Hypothalamus (tissue), 51 donors: ENCODE results near the gene MAP1A.

ENCODE experiments used
- DNase-seq, 51 donors: peaks; one replicate each; lab custom pipeline; 2025; lab: John Stamatoyannopoulos, UW

The MAP1A gene

GRCh38 chr15:43510200-43511011 lies 7.0 kb upstream of the MAP1A start:
- DNase-seq = peak; percentile 70 to 100 (median 98)

DNA sequence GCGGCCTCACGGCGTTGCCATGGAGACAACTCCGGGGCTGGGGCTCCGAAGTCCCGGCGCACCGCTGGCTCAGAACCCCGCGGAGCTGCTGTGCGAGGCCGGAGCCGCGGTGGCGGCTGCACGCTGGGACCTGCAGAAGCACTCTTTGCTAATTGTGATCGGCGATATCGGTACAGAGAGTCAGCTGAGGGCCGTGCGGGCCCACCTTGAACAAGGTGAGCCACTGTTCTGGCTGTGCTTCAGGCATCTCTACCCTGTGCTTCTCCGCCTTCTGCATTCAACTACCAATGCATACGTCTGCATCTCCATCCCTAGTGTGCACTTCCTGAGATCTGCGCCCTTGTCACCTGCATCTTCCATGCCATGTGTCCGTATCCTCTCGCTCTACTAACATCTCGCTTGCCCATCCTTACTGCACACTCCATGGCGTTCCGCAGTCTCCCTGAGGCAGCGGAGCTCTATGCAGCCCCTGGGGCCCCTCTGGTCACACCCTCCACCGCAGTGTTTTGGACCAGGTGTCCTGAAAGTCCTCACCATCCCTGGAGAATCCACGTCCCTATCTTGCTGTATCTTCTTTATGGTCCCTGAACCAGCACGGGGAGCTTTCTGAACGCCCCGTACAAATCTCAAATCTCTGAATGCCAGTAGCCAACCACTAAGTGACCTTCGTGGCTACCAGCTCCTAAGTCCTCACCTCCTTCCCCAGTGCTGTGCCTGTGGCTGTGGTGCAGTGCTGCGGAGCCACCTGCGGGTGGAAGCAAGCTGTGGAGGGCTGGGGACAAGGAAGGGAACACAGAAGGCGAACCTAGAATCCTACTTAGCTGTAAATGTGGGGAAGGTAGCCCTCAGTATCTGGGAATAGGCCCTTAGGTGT lies 6.2 kb upstream of the MAP1A start:
- peak in 23 of 51 donors; percentile 13 to 62 (median 31) for DNase-seq

- no peak for DNase-seq
Observed at GRCh38 chr15:43513550-43513949, 3.9 kb upstream of the MAP1A start.

DNA sequence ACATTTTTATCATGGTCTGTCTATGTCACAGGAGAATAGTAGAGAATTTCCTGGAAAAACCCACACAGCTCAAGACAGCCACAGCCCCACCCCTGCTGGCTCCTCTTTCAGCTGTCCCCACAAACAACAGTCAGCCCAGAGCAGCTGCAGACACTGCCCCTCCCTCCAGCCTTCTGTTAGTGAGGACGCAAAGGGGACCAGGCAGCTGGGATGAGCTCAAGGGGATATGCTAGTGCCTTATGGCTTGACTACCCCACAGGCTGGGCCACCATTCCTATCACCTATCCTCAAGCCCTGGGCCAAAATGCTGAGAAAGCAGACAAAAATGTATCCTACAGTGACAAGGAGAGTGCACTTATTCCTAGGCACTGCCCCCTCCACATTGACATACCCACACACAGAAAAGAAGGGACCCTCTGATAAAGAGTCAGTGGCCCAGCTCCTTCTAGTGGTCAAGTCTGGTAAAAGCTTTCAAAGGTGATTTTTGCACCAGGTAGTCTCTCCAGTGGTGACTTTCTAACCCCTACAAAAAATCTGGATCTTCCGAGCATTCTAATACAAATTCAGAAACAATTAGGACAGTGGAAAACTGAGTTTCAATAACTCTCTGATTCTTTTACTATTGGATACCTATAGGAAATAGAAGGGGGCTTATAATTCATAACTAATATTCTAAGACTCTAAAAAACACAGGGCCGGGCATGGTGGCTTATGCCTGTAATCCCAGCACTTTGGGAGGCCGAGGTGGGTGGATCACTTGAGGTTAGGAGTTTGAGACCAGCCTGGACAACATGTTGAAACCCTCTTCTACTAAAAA lies 3.0 kb upstream of the MAP1A start:
- peak in 37 of 51 donors; percentile 17 to 86 (median 64) for DNase-seq

DNA sequence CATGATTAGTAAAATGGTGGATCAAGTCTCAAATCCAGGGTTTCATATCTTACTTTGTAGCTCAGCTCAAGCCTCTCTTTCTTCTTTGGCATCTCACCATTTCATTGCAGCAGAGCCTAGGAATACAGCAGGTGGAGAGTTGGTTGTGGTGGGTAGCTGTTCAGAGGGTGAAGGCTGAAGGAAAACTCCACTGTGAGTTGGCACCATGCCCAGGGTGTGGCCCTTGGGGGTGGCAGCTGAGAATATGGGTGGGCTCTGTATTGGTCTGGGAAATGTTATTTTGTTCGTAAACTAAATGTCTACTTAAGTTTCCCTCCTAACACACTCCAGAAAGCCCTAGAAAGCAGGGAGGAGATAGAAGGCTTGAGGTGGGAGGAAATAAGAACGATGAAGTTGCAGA lies 1.7 kb upstream of the MAP1A start:
- no peak for DNase-seq

GRCh38 chr15:43516185-43516584 lies 1.2 kb upstream of the MAP1A start:
- peak in 6 of 51 donors; percentile 18 to 61 (median 29) for DNase-seq

- peak in 3 of 51 donors; percentile 21 to 77 (median 58) for DNase-seq
Observed at GRCh38 chr15:43516801-43517353, 531 bp upstream of the MAP1A start.

DNA sequence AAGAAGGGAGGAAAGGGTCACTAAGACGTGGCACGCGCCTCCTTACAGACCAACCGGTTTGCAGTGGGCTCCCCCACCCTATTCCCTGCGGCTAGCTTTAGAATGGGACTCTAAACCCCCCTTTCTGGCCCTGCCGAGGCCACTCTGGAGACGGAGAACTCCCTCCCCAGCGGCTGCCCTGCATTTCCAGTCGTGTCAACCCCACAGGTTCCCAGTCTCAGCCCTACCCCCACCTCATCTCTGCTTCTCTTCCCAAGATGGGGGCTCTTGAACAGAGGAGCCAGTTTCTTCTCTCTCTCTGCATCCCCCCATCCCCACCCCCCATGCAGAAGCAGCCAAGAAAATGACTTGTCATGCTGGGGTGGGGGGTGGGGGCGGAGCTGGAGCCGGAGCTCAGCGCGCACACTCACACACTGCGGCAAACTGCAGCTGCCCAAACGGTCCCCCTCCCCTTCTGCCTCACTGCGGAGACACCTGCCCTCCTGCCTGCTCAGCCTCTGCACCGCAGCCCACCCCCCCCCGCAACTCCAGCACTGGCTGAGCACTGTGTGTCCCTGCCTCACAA lies 871 bp downstream of the MAP1A start:
- DNase-seq = peak in 49 of 51 donors; percentile 29 to 90 (median 76)

GRCh38 chr15:43519196-43519595 lies 1.8 kb downstream of the MAP1A start:
- peak in 21 of 51 donors; percentile 26 to 82 (median 49) for DNase-seq

DNA sequence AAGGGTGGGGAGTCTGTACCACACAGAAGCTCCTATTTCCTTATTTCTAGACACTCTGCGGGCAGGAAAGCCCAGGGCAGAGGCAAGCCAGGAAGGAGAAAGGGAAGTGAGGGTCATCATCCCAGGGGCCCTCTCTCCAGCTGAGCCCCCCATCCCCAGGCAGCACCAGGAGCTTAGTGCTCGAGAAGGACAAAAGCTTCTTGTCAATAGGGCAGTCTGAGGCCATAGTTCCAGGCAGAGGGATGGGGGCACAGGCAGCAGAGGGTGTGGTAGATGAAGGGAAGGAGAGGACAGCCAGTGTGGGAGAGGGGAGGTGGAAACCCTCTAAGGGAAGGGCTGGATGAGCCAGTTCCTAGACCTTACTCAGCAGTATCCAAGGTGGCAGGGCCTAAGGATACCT lies 2.7 kb downstream of the MAP1A start:
- peak in 2 of 51 donors; percentile 14 to 31 for DNase-seq

- no peak for DNase-seq
Observed at GRCh38 chr15:43521419-43521818, 4.0 kb downstream of the MAP1A start.

DNA sequence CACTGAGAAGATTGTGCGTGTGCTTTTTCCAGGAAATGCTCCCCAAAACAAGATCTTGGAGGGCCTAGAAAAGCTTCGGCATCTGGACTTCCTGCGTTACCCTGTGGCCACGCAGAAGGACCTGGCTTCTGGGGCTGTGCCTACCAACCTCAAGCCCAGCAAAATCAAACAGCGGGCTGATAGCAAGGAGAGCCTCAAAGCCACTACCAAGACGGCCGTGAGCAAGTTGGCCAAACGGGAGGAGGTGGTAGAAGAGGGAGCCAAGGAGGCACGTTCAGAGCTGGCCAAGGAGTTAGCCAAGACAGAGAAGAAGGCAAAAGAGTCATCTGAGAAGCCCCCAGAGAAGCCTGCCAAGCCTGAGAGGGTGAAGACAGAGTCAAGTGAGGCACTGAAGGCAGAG lies 4.8 kb downstream of the MAP1A start:
- no peak for DNase-seq

DNA sequence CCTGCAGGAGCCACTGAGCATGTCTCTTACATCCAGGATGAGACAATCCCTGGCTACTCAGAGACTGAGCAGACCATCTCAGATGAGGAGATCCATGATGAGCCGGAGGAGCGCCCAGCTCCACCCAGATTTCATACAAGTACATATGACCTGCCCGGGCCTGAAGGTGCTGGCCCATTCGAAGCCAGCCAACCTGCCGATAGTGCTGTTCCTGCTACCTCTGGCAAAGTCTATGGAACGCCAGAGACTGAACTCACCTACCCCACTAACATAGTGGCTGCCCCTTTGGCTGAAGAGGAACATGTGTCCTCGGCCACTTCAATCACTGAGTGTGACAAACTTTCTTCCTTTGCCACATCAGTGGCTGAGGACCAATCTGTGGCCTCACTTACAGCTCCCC lies 6.2 kb downstream of the MAP1A start:
- no peak for DNase-seq

DNA sequence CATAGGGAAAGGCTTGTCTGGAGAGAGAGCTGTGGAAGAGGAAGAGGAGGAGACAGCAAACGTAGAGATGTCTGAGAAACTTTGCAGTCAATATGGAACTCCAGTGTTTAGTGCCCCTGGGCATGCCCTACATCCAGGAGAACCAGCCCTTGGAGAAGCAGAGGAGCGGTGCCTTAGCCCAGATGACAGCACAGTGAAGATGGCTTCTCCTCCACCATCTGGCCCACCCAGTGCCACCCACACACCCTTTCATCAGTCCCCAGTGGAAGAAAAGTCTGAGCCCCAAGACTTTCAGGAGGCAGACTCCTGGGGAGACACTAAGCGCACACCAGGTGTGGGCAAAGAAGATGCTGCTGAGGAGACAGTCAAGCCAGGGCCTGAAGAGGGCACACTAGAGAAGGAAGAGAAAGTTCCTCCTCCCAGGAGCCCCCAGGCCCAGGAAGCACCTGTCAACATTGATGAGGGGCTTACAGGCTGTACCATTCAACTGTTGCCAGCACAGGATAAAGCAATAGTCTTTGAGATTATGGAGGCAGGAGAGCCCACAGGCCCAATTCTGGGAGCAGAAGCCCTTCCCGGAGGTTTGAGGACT lies 6.9 kb downstream of the MAP1A start:
- DNase-seq = no peak

- no peak for DNase-seq
Observed at GRCh38 chr15:43525131-43525530, 7.7 kb downstream of the MAP1A start.

DNA sequence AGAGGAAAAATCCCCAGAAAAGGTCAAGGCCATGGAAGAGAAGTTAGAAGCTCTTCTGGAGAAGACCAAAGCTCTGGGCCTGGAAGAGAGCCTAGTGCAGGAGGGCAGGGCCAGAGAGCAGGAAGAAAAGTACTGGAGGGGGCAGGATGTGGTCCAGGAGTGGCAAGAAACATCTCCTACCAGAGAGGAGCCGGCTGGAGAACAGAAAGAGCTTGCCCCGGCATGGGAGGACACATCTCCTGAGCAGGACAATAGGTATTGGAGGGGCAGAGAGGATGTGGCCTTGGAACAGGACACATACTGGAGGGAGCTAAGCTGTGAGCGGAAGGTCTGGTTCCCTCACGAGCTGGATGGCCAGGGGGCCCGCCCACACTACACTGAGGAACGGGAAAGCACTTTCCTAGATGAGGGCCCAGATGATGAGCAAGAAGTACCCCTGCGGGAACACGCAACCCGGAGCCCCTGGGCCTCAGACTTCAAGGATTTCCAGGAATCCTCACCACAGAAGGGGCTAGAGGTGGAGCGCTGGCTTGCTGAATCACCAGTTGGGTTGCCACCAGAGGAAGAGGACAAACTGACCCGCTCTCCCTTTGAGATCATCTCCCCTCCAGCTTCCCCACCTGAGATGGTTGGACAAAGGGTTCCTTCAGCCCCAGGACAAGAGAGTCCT lies 9.0 kb downstream of the MAP1A start:
- DNase-seq = no peak

GRCh38 chr15:43527016-43527801 lies 9.8 kb downstream of the MAP1A start:
- DNase-seq = no peak

DNA sequence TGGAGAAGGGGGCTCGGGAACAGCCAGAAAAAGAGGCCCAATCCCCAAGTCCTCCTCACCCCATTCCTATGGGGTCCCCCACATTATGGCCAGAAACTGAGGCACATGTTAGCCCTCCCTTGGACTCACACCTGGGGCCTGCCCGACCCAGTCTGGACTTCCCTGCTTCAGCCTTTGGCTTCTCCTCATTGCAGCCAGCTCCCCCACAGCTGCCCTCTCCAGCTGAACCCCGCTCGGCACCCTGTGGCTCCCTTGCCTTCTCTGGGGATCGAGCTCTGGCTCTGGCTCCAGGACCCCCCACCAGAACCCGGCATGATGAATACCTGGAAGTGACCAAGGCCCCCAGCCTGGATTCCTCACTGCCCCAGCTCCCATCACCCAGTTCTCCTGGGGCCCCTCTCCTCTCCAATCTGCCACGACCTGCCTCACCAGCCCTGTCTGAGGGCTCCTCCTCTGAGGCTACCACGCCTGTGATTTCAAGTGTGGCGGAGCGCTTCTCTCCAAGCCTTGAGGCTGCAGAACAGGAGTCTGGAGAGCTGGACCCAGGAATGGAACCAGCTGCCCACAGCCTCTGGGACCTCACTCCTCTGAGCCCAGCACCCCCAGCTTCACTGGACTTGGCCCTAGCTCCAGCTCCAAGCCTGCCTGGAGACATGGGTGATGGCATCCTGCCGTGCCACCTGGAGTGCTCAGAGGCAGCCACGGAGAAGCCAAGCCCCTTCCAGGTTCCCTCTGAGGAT lies 10.6 kb downstream of the MAP1A start:
- DNase-seq = no peak
